ENCODE results near the gene WDPCP. TPM values are rescaled to one million over a fixed set of nuclear protein-coding genes. Genes with fewer than 3 reads are reported as not detected.
"Not testable (repeated sequence)": the region's sequence is repeated elsewhere in the genome, so short reads cannot be mapped to it uniquely, and the experiment has no call there.

The WDPCP gene
- total RNA-seq, 1 donor from 2014 or later: 24.5 TPM

DNA sequence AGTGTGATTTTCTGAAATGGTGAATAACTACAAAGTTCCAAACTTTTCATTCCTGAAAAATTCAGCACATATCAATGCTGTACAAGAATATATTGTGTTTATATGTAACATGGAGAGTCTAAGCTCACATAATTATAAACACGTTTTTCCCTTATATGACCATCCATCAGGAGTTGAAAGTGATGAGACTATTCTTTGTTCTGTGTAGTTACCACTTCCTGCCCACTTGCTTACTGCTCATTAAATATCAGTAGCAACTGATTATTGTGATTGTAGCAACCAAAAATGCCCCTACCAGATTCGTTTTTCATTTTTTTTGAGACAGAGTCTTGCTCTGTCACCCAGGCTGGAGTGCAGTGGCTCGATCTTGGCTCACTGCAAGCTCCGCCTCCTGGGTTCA is 506.9 kb downstream of the WDPCP start:
- Histone ChIP-seq H3K27ac (ENCODE audit: low read depth, low read length) (no peak overlapping the region), H3K27me3 (ENCODE audit: control insufficient read depth in 3 of 3, insufficient read depth in 3 of 3, low read length in 3 of 3) (no peaks in the 10 kb centered on the region), H3K4me1 (ENCODE audit: control insufficient read depth in 3 of 3, insufficient read depth in 3 of 3, low read length in 3 of 3) (no peaks in the 10 kb centered on the region), H3K36me3 (ENCODE audit: control insufficient read depth in 3 of 3, insufficient read depth in 3 of 3, low read length in 3 of 3) (no peaks in the 10 kb centered on the region), H3K9me3 (ENCODE audit: control insufficient read depth in 3 of 3, low read length in 3 of 3) (no peaks in the 10 kb centered on the region), H3K9ac (ENCODE audit: low read depth in 1 of 3, low read length in 3 of 3) (no peak overlapping the region), H3K4me3 (ENCODE audit: low read length in 3 of 3) (no peak overlapping the region)

DNA sequence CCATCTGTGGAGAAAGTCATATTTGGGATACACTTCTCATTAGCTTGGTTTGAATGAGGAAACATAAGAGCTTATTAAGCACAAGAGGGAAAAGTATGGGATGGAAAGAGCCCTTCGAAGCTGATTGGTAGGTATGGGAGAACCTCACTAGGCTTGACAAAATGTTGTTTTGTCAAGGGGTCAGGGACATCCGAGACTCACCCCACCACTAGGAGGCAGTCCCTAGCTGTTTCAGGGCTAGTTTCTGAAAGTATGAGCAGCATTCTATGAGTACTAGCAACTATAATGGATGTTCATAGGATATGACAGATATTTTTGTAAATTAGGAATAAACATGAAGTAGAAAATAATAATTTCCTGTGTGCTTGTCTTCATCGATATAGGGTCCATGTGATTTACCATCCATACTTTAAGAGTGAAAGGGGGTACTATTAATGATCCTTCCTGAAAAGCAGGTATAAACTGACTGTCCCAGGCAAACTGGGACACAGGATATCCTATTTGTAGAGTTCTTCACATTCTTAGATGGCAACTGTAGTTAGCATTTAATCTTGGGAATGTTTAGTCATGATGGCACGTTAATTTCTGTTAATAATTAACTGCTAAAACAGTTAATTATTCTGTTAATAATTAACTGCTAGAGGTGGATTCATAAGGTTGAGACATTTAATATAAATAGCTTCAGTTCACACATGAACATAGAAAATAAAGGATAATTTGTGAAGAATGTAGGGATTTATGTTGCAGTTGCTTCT is 509.2 kb downstream of the WDPCP start:
- no peaks in the 10 kb centered on the region for H3K36me3 ChIP-seq (ENCODE audit: control insufficient read depth in 3 of 3, insufficient read depth in 3 of 3, low read length in 3 of 3)
- H3K4me1 ChIP-seq (ENCODE audit: control insufficient read depth in 3 of 3, insufficient read depth in 3 of 3, low read length in 3 of 3): no peaks in the 10 kb centered on the region
- H3K9ac ChIP-seq (ENCODE audit: low read depth in 1 of 3, low read length in 3 of 3): no peak overlapping the region
- no peaks in the 10 kb centered on the region for H3K27me3 ChIP-seq (ENCODE audit: control insufficient read depth in 3 of 3, insufficient read depth in 3 of 3, low read length in 3 of 3)
- H3K9me3 ChIP-seq (ENCODE audit: control insufficient read depth in 3 of 3, low read length in 3 of 3): no peaks in the 10 kb centered on the region
- H3K4me3 ChIP-seq (ENCODE audit: low read length in 3 of 3): no peak overlapping the region
- H3K27ac ChIP-seq (ENCODE audit: low read depth, low read length): no peak overlapping the region

DNA sequence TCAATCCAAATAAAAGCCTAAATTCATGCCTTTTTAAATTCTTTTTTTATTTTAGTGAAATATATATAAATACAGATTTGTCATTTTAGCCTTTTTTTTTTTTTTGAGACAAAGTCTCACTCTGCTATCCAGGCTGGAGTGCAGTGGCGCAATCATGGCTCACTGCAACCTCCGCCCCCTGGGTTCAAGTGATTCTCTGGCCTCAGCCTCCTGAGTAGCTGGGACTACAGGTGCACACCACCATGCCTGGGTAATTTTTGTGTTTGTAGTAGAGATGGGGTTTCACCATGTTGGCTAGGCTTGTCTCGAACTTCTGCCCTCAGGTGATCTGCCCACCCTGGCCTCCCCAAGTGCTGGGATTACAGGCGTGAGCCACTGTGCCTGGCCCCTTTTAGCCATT is 513.9 kb downstream of the WDPCP start:
- H3K9ac ChIP-seq (ENCODE audit: low read depth in 1 of 3, low read length in 3 of 3); H3K27ac ChIP-seq (ENCODE audit: low read depth, low read length); H3K36me3 ChIP-seq (ENCODE audit: control insufficient read depth in 3 of 3, insufficient read depth in 3 of 3, low read length in 3 of 3); H3K4me3 ChIP-seq (ENCODE audit: low read length in 3 of 3); H3K4me1 ChIP-seq (ENCODE audit: control insufficient read depth in 3 of 3, insufficient read depth in 3 of 3, low read length in 3 of 3); H3K27me3 ChIP-seq (ENCODE audit: control insufficient read depth in 3 of 3, insufficient read depth in 3 of 3, low read length in 3 of 3); H3K9me3 ChIP-seq (ENCODE audit: control insufficient read depth in 3 of 3, low read length in 3 of 3): not testable (repeated sequence)

DNA sequence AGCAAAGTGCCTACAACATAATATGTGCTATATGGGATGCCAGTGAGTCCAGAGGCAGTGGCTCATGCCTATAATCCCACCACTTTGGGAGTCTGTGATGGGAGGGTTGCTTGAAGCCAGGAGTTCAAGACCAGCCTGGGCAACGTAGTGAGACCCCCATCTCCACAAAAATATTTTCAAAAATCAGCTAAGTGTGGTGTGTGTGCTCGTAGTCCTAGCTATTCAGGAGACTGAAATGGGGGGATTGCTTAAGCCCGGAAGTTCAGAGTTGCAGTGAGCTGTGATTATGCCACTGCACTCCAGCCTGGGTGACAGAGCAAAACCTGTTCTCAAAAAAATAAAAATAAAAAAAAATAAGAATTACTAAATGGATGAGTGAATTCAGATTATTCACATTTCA is 514.3 kb downstream of the WDPCP start:
- H3K27me3 ChIP-seq (ENCODE audit: control insufficient read depth in 3 of 3, insufficient read depth in 3 of 3, low read length in 3 of 3): peaks cover 0 to 6% (median 4%) of the 10 kb centered on the region in 3 donors

DNA sequence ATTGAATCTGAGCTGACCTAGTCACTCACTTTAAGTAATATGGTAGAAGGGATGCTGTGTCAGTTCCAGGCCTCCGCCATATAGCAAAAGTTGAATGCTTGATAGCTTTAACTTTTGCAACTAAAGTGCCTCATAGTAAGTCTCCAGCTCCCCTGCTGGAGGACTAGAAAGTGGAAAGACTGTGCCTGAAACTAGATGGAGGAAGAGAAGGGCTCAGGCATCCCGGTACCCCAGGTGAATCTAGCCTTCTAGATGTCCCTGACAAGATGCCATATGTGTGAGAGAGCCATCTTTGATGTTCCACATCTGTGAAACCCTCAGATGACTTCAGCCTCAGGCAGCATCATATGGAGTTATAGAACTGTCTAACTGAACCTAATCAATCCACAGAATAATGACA is 516.6 kb downstream of the WDPCP start:
- Histone ChIP-seq H3K4me1 (ENCODE audit: control insufficient read depth in 3 of 3, insufficient read depth in 3 of 3, low read length in 3 of 3) (no peaks in the 10 kb centered on the region), H3K9ac (ENCODE audit: low read depth in 1 of 3, low read length in 3 of 3) (no peak overlapping the region), H3K9me3 (ENCODE audit: control insufficient read depth in 3 of 3, low read length in 3 of 3) (no peaks in the 10 kb centered on the region), H3K27me3 (ENCODE audit: control insufficient read depth in 3 of 3, insufficient read depth in 3 of 3, low read length in 3 of 3) (peaks cover 8 to 17% (median 12%) of the 10 kb centered on the region in 3 donors), H3K27ac (ENCODE audit: low read depth, low read length) (no peak overlapping the region), H3K4me3 (ENCODE audit: low read length in 3 of 3) (no peak overlapping the region), H3K36me3 (ENCODE audit: control insufficient read depth in 3 of 3, insufficient read depth in 3 of 3, low read length in 3 of 3) (no peaks in the 10 kb centered on the region)

More for the DNA sequence above, 514.3 kb downstream of the WDPCP start:
- H3K4me1 ChIP-seq (ENCODE audit: control insufficient read depth in 3 of 3, insufficient read depth in 3 of 3, low read length in 3 of 3): no peaks in the 10 kb centered on the region
- no peak overlapping the region for H3K4me3 ChIP-seq (ENCODE audit: low read length in 3 of 3)
- no peak overlapping the region for H3K27ac ChIP-seq (ENCODE audit: low read depth, low read length)
- no peaks in the 10 kb centered on the region for H3K9me3 ChIP-seq (ENCODE audit: control insufficient read depth in 3 of 3, low read length in 3 of 3)
- H3K36me3 ChIP-seq (ENCODE audit: control insufficient read depth in 3 of 3, insufficient read depth in 3 of 3, low read length in 3 of 3): no peaks in the 10 kb centered on the region
- no peak overlapping the region for H3K9ac ChIP-seq (ENCODE audit: low read depth in 1 of 3, low read length in 3 of 3)

Small RNA genes lying within 50 kb of the gene (small RNA-seq; reads per million reads assigned to genes)
- not detected for gene RF00017

Other genes with a start within 250 kb of the WDPCP start
- gene MDH1, start 486 bp upstream of the WDPCP start, total RNA-seq: 232 TPM

Measured in skeletal muscle tissue (tissue), 5 donors.